H1 (cell line): Measurements from ENCODE around the gene RAB4B. TPM values are rescaled to one million over a fixed set of nuclear protein-coding genes. Genes with fewer than 3 reads are reported as not detected.

Experiments used
- CTBP2 ChIP-seq: IDR thresholded peaks from 2 replicates; pipeline ENCODE4 v1.7.0; 2011; ENCODE audit warnings: borderline replicate concordance, mild to moderate bottlenecking, moderate library complexity, mixed read lengths, low read length; ENCODE audit not compliant: insufficient read depth, insufficient read length
- EP300 ChIP-seq, 2 experiments: IDR thresholded peaks; 1 replicate in 1 of 2; 2 replicates in 1 of 2; pipeline ENCODE4 v1.6.1; 2011 to 2012; ENCODE audit warnings: low read depth in 2 of 2, low read length in 2 of 2, mild to moderate bottlenecking in 2 of 2, borderline replicate concordance in 1 of 2, inconsistent platforms in 1 of 2, moderate library complexity in 1 of 2
- KDM1A ChIP-seq: fragments of 200-600, 300-600 bp; sonication (generic); IDR thresholded peaks from 2 replicates; pipeline ENCODE4 v1.7.1; 2016; ENCODE audit warnings: mild to moderate bottlenecking, low read length, borderline replicate concordance
- POLR2AphosphoS5 ChIP-seq: IDR thresholded peaks from 2 replicates; pipeline ENCODE4 v1.6.1; 2011; ENCODE audit warnings: low read depth, low read length
- RFX5 ChIP-seq: IDR thresholded peaks from 2 replicates; pipeline ENCODE4 v1.6.1; 2011; ENCODE audit warnings: low read depth, low read length, improper control_type of control experiment, borderline replicate concordance
- RNF2 ChIP-seq: fragments of 200-900, 300-1000 bp; sonication (generic); IDR thresholded peaks from 2 replicates; pipeline ENCODE4 v1.7.1; 2016; ENCODE audit warnings: borderline replicate concordance, low read depth, mild to moderate bottlenecking, antibody characterized with exemption, low read length; ENCODE audit not compliant: poor library complexity, severe bottlenecking; ENCODE audit errors: missing control alignments
- YY1 ChIP-seq: IDR thresholded peaks from 2 replicates; pipeline ENCODE4 v1.6.1; 2011; ENCODE audit warnings: low read depth, mild to moderate bottlenecking, low read length
- polyA plus RNA-seq, 7 experiments: library from polyadenylated mRNA; depleted of rRNA in 3 of 7; stranded (reverse) in 5 of 7; unstranded in 2 of 7; fragments of >200 nt in 5 of 7; fragments of 200-250 nt in 2 of 7; gene quantifications; 1 replicate in 5 of 7; 2 replicates in 1 of 7; 4 replicates in 1 of 7; pipeline versions ENCODE4 v1.2.1 to v1.2.3, GENCODE V29; 2011 to 2013; ENCODE audit warnings: missing spikeins in 2 of 7, mixed read lengths in 2 of 7
- total RNA-seq: library from RNA; stranded (reverse); fragmentation: NEBNext Ultra II Directional; extraction: Animal tissue kit (Norgen Biotek cat#: 25700); gene quantifications from 2 replicates; pipeline ENCODE4 v1.2.1, GENCODE V29; 2021

Gene RAB4B
- total and polyA plus RNA-seq, 2 of the 8 experiments (the other 6 are each of a cell fraction or from before 2014, with no cell fraction given) = 15.9 to 28.6 TPM

GRCh38 chr19:40763963-40764362 is 14.1 kb upstream of the RAB4B start (continued):
- no peak for TF ChIP-seq YY1
- TF ChIP-seq EP300 (IDR thresholded peaks at IDR 0.05; ENCODE audit: borderline replicate concordance in 1 of 2, low read depth in 2 of 2, low read length in 2 of 2) = no peak
- no peak for TF ChIP-seq CTBP2
- no peak; the same call in 1 of the 2 replicates for TF ChIP-seq POLR2AphosphoS5
- TF ChIP-seq RNF2 = no peak
- no peak for TF ChIP-seq KDM1A
- TF ChIP-seq RFX5 = no peak
